RWPE1 (cell line): ENCODE data around the gene PRKCH.

Experiments
- CTCF ChIA-PET: fragments of 350-600 bp; sonication (Branson Sonifier 250); formaldehyde crosslinking; extraction: SDS; loops from one replicate; lab custom pipeline; 2021; lab: Yijun Ruan, JAX
- POLR2A ChIA-PET: fragments of 400-600 bp; formaldehyde crosslinking; extraction: SDS; loops from one replicate; lab custom pipeline; 2020; ENCODE audit warnings: antibody characterized with exemption; ENCODE audit not compliant: low non-redundant PET; lab: Yijun Ruan, JAX
- DNase-seq: peaks from one replicate; pipeline ENCODE4 v3.0.0; 2012; ENCODE audit warnings: low spot score
- H3K27ac ChIP-seq: fragments of 450-650 bp; 2 replicates; pipeline ENCODE4 v1.5.1; 2017
- TF ChIP-seq, protein P1 (sequence below): fragments of 450-650 bp; conservative IDR thresholded peaks from 2 replicates; pipeline ENCODE4 v1.5.1; 2017; ENCODE audit warnings: low read depth, mild to moderate bottlenecking

Gene PRKCH

DNA sequence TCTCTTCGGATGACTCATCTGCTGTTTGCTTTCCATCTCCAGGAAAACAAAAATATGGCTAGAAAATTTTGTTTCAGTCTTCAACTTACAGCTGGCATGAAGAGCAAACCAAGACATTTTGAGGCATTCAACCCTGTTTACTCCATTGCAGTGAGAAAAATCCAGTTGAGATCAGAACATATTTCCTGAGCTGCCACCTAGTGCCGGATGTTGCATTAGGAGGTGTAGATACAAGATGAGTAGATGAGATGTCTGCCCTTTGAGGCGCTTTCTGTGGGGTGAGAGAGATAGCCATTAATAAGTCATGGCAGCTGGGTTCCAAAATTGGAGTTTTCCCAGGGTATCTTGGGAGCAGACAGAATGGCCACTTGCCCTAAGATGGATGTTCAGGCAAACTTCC is 171.1 kb downstream of the PRKCH start:
- TF ChIP-seq, protein P1, sequence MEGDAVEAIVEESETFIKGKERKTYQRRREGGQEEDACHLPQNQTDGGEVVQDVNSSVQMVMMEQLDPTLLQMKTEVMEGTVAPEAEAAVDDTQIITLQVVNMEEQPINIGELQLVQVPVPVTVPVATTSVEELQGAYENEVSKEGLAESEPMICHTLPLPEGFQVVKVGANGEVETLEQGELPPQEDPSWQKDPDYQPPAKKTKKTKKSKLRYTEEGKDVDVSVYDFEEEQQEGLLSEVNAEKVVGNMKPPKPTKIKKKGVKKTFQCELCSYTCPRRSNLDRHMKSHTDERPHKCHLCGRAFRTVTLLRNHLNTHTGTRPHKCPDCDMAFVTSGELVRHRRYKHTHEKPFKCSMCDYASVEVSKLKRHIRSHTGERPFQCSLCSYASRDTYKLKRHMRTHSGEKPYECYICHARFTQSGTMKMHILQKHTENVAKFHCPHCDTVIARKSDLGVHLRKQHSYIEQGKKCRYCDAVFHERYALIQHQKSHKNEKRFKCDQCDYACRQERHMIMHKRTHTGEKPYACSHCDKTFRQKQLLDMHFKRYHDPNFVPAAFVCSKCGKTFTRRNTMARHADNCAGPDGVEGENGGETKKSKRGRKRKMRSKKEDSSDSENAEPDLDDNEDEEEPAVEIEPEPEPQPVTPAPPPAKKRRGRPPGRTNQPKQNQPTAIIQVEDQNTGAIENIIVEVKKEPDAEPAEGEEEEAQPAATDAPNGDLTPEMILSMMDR: no peak
- ChIA-PET POLR2A (interaction anchor here (1.0 kb wide), 1 partner anchor 12 kb away, joined by 3 read pairs; no protein-coding TSS in a partner anchor), CTCF (interaction anchor here (0.6 kb wide), 1 partner anchor 1844 kb away, joined by 3 read pairs; no protein-coding TSS in a partner anchor)
- no peak for DNase-seq
- no peak overlapping the region; the same call in 1 of the 2 replicates for H3K27ac ChIP-seq

DNA sequence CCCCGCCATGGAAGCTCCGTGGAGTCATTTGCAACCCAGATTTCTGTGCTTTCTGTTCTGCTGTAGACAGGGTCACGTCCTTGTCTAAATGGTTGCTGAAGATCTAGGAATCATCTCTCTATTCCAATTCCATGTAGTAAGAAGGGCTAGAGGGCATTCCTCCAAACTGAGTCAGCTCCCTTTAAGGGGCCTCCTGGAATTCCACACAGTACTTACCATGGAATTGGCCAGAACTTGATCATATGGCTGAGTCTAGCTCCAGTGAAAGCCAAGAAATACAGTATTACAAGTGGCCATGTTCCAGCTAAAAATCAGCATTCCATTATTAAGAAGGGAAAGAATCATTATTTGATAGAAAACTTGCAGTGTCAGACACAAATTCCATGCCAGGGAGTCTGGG is 171.9 kb downstream of the PRKCH start:
- DNase-seq: peak; percentile 56
- CTCF ChIA-PET: interaction anchor here (1.0 kb wide), 1 partner anchor 8 kb away, joined by 5 read pairs; no protein-coding TSS in a partner anchor
- POLR2A ChIA-PET: no interaction called here
- H3K27ac ChIP-seq: no peak overlapping the region; the same call in 1 of the 2 replicates
- TF ChIP-seq, protein P1: no peak

DNA sequence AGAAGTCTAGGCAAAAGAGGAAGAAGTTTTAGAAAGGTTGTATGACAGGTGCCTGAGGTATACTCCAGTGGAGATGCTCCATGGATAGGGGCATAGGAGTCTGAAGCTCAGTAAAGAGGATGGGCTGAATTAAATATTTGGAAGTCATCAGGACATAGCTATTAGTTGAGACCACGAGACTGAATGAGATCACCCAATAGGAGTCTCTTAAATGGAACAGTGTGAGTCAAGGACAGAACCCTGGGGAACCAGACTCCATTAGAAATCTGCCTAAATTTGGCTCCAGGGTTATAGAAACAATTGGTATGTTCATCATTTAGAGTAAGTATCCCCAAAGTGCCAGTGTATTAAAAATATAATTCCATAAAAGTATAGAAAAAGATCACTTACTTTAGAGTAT is 172.6 kb downstream of the PRKCH start:
- ChIA-PET POLR2A (no interaction called here), CTCF (interaction anchor here (0.6 to 1.0 kb wide), 2 partner anchors 9 to 1553 kb away, joined by 4 to 5 read pairs; no protein-coding TSS in a partner anchor)
- H3K27ac ChIP-seq: no peak overlapping the region
- TF ChIP-seq, protein P1: no peak
- DNase-seq: no peak

DNA sequence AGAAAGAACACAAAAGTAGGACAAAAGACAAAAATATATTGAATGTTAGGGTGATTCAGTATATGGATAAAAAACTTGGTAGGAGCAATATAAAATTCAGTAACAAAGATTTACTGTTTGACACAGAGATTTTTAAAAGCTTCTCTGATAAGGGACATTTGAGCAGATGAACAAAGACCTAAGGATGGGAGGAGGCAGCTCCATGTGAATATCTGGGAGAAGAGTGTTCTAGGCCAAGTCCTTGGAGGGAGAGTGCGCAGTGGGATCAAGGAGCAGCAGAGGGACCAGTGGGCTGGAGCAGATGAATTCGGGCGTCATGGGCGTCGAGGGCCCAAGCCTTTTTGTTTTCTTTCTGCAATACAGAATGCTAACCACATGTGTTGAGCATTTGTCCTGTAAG is 174.4 kb downstream of the PRKCH start:
- TF ChIP-seq, protein P1: no peak
- CTCF ChIA-PET: no interaction called here
- no peak for DNase-seq
- H3K27ac ChIP-seq: no peak overlapping the region
- POLR2A ChIA-PET: no interaction called here

DNA sequence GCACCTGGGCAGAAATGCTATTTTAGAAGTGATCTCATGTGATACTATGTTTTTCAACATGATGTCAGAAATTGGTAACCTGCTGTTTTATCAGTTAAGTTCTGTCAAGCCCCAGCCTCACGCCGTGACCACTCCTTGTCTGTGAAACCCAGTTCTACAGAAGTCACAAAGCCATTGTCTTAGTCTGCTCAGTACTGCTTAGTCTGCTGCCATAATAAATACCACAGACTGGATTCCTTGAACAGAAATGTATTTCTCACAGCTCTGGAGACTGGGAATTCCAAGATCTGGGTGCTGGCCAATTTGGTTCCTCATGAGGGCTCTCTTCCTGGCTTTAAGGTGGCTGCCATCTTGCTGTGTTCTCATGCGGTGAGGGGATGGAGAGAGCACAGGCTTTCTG is 176.9 kb downstream of the PRKCH start:
- ChIA-PET POLR2A (no interaction called here), CTCF (no interaction called here)
- TF ChIP-seq, protein P1: no peak
- peak overlapping the region; percentile 59 for H3K27ac ChIP-seq
- no peak for DNase-seq

DNA sequence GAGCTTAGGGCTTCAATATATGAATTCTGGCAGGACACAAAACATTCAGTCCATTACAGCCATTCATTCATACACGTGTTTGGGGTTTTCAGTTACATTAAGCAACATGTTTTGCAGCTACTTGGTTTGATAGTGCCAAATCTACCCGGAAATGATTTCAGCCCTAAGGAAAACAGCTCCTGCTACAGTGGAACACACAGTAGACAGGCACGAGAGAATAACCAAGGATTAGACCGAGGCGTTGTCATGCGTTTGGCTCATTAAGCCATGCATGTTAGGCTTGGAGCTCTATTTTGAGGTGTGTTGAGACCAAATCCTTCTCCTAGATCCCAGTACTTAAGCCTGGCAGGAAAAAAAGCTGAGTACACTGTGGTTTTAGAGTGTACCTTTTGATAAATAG is 177.4 kb downstream of the PRKCH start:
- POLR2A ChIA-PET: no interaction called here
- TF ChIP-seq, protein P1: no peak
- peak overlapping the region; percentile 73 for H3K27ac ChIP-seq

More for the DNA sequence above, 177.4 kb downstream of the PRKCH start:
- CTCF ChIA-PET: no interaction called here
- DNase-seq: no peak
